22Rv1 (cell line): ENCODE data around the gene NFASC.

ENCODE experiments used
- CTCF ChIP-seq: fragments of 450-650 bp; IDR thresholded peaks from 2 replicates; pipeline ENCODE4 v1.5.1; 2017; ENCODE audit warnings: mild to moderate bottlenecking
- ZFX ChIP-seq: fragments of 450-650 bp; IDR thresholded peaks from 2 replicates; pipeline ENCODE4 v1.6.1; 2017; ENCODE audit warnings: antibody characterized with exemption, borderline replicate concordance

- no peak for TF ChIP-seq CTCF
- no peak for TF ChIP-seq ZFX
Measured at GRCh38 chr1:205053296-205053695, 182.6 kb downstream of the NFASC start.
